CD4-positive, CD25-positive, alpha-beta regulatory T cell (primary cell): ENCODE measurements around the gene WHAMM. TPM values are rescaled to one million over a fixed set of nuclear protein-coding genes. Genes with fewer than 3 reads are reported as not detected.
"Not testable (repeated sequence)": the region's sequence is repeated elsewhere in the genome, so short reads cannot be mapped to it uniquely, and the experiment has no call there.

ENCODE experiments used
- ATAC-seq, 2 donors: fragments of 150-1000 bp; cut with Tn5 transposase; one replicate each; pipeline ENCODE4 v1.10.0; 2021; ENCODE audit warnings: low read depth in 2 of 2, moderate number of reproducible peaks in 2 of 2, moderate library complexity in 1 of 2
- DNase-seq, 3 donors: peaks; one replicate each; pipeline versions ENCODE4 v3.0.0 to v3.0.0-alpha.2; 2012 to 2022; ENCODE audit warnings: mixed read lengths in 1 of 3
- H3K27ac ChIP-seq: one replicate; pipeline ENCODE4 v1.7.0; 2013; ENCODE audit warnings: mild to moderate bottlenecking, low read length; ENCODE audit not compliant: insufficient read depth, poor library complexity, severe bottlenecking
- H3K27me3 ChIP-seq: one replicate; pipeline ENCODE4 v1.7.0; 2013; ENCODE audit warnings: low read length; ENCODE audit not compliant: control insufficient read depth, insufficient read depth
- H3K36me3 ChIP-seq: one replicate; pipeline ENCODE4 v1.7.0; 2013; ENCODE audit warnings: mild to moderate bottlenecking, low read length, moderate library complexity; ENCODE audit not compliant: control insufficient read depth, insufficient read depth
- H3K4me1 ChIP-seq: 2 replicates; pipeline ENCODE4 v1.7.0; 2013; ENCODE audit warnings: mild to moderate bottlenecking, low read length; ENCODE audit not compliant: insufficient read depth, control insufficient read depth, poor library complexity, severe bottlenecking
- H3K4me3 ChIP-seq: one replicate; pipeline ENCODE4 v1.7.0; 2013; ENCODE audit warnings: low read depth, mild to moderate bottlenecking, low read length, moderate library complexity
- H3K9me3 ChIP-seq, 2 experiments: 1 replicate in 1 of 2; 2 replicates in 1 of 2; pipeline ENCODE4 v1.7.0; 2013; ENCODE audit warnings: low read length in 2 of 2, mild to moderate bottlenecking in 1 of 2, moderate library complexity in 1 of 2; ENCODE audit not compliant: control insufficient read depth in 2 of 2
- H3K27ac Mint-ChIP-seq, 3 donors: one replicate each; pipeline ENCODE4 v1.8.0; 2020 to 2022; ENCODE audit warnings: mild to moderate bottlenecking in 3 of 3, mixed read lengths in 3 of 3, moderate library complexity in 2 of 3
- H3K27me3 Mint-ChIP-seq: one replicate; pipeline ENCODE4 v1.8.0; 2022; ENCODE audit warnings: mild to moderate bottlenecking, mixed read lengths
- H3K36me3 Mint-ChIP-seq: one replicate; pipeline ENCODE4 v1.8.0; 2020; ENCODE audit warnings: mixed read lengths
- H3K4me1 Mint-ChIP-seq, 4 donors: one replicate each; pipeline ENCODE4 v1.8.0; 2020 to 2022; ENCODE audit warnings: mixed read lengths in 4 of 4, mild to moderate bottlenecking in 1 of 4
- H3K4me3 Mint-ChIP-seq, 4 donors: one replicate each; pipeline ENCODE4 v1.8.0; 2020 to 2022; ENCODE audit warnings: mild to moderate bottlenecking in 4 of 4, mixed read lengths in 4 of 4, moderate library complexity in 3 of 4
- H3K9me3 Mint-ChIP-seq, 7 donors: one replicate each; pipeline ENCODE4 v1.8.0; 2020 to 2022; ENCODE audit warnings: mixed read lengths in 7 of 7, mild to moderate bottlenecking in 3 of 7, moderate library complexity in 2 of 7
- polyA plus RNA-seq, 4 donors: library from polyadenylated mRNA; unstranded; fragments of 300-500 nt; fragmentation: Illumina TruSeq; gene quantifications; one replicate each; pipeline ENCODE4 v1.2.3, GENCODE V29; 2021
- total RNA-seq: library from RNA; stranded (reverse); gene quantifications from one replicate; pipeline ENCODE4 v1.2.3, GENCODE V29; 2022

Gene WHAMM
- total RNA-seq: 66.4 TPM
- polyA plus RNA-seq: 1 to 10 TPM; 2.9 to 5.2 (median 3.5) TPM

GRCh38 chr15:82809308-82810060 lies at the start of gene WHAMM:
Gene WHAMM, plus strand, starts transcription at chr15:82809628. Its CDS starts 99 bp downstream, at chr15:82809727.
- no peaks in the 10 kb centered on the region for H3K9me3 ChIP-seq
- Mint-ChIP-seq H3K4me3 (peak within 1 kb of the TSS; percentile 92 to 98 (median 95)), H3K36me3 (peaks cover 11% of the 10 kb centered on the region), H3K27ac (peak within 1 kb of the TSS; percentile 91 to 92 (median 92)), H3K27me3 (peaks cover 10% of the 10 kb centered on the region), H3K9me3 (no peaks in the 10 kb centered on the region), H3K4me1 (peaks cover 15 to 41% (median 32%) of the 10 kb centered on the region in 4 donors)
- H3K36me3 ChIP-seq: peaks cover 18% of the 10 kb centered on the region
- DNase-seq (peak; percentile 94 to 97 (median 95)), ATAC-seq (peak; percentile 94 to 95)
- peaks cover 26% of the 10 kb centered on the region for H3K4me1 ChIP-seq
- peak within 1 kb of the TSS; percentile 97 for H3K4me3 ChIP-seq
- H3K27ac ChIP-seq: peak within 1 kb of the TSS; percentile 96
- H3K27me3 ChIP-seq: peaks cover 7% of the 10 kb centered on the region

- ATAC-seq (no peak), DNase-seq (no peak)
- H3K4me3 Mint-ChIP-seq: peak overlapping the region in 1 of 4 donors; percentile 44
- Histone ChIP-seq H3K36me3 (peaks cover 19% of the 10 kb centered on the region), H3K4me1 (no peaks in the 10 kb centered on the region), H3K27me3 (no peaks in the 10 kb centered on the region), H3K27ac (no peak overlapping the region), H3K9me3 (no peaks in the 10 kb centered on the region), H3K4me3 (no peak overlapping the region)
- H3K27ac Mint-ChIP-seq: no peak overlapping the region
- peaks cover 41% of the 10 kb centered on the region for H3K36me3 Mint-ChIP-seq
- H3K27me3 Mint-ChIP-seq: no peaks in the 10 kb centered on the region
- peaks cover 0 to 20% (median 9%) of the 10 kb centered on the region in 4 donors for H3K4me1 Mint-ChIP-seq
- H3K9me3 Mint-ChIP-seq: peaks cover 0 to 2% (median 0%) of the 10 kb centered on the region in 7 donors
Measured at GRCh38 chr15:82763361-82764116, 45.9 kb upstream of the WHAMM start.

- no peaks in the 10 kb centered on the region for H3K27me3 ChIP-seq
- peaks cover 0 to 16% (median 7%) of the 10 kb centered on the region in 4 donors for H3K4me1 Mint-ChIP-seq
- no peak overlapping the region for H3K4me3 ChIP-seq
- H3K36me3 ChIP-seq: peaks cover 13% of the 10 kb centered on the region
- no peak overlapping the region for H3K27ac Mint-ChIP-seq
- H3K9me3 Mint-ChIP-seq: peaks cover 0 to 2% (median 0%) of the 10 kb centered on the region in 7 donors
- peaks cover 40% of the 10 kb centered on the region for H3K36me3 Mint-ChIP-seq
- no peak overlapping the region for H3K27ac ChIP-seq
- H3K4me3 Mint-ChIP-seq: no peak overlapping the region
- H3K4me1 ChIP-seq: no peaks in the 10 kb centered on the region
- ATAC-seq: no peak
- H3K9me3 ChIP-seq: no peaks in the 10 kb centered on the region
- no peaks in the 10 kb centered on the region for H3K27me3 Mint-ChIP-seq
- DNase-seq: peak in 1 of 3 donors; percentile 60
Measured at GRCh38 chr15:82764117-82764490, 45.3 kb upstream of the WHAMM start.

GRCh38 chr15:82764740-82765139 lies 44.7 kb upstream of the WHAMM start:
- no peak overlapping the region for H3K27ac ChIP-seq
- Mint-ChIP-seq H3K4me1 (peaks cover 0 to 15% (median 6%) of the 10 kb centered on the region in 4 donors), H3K4me3 (no peak overlapping the region), H3K27ac (peak overlapping the region in 1 of 3 donors; percentile 48), H3K36me3 (peaks cover 42% of the 10 kb centered on the region), H3K9me3 (peaks cover 0 to 2% (median 0%) of the 10 kb centered on the region in 7 donors), H3K27me3 (no peaks in the 10 kb centered on the region)
- ATAC-seq (no peak), DNase-seq (no peak)
- H3K4me3 ChIP-seq: no peak overlapping the region
- H3K36me3 ChIP-seq: peaks cover 12% of the 10 kb centered on the region
- no peaks in the 10 kb centered on the region for H3K4me1 ChIP-seq
- H3K9me3 ChIP-seq: no peaks in the 10 kb centered on the region
- H3K27me3 ChIP-seq: no peaks in the 10 kb centered on the region

GRCh38 chr15:82766201-82766600 lies 43.2 kb upstream of the WHAMM start:
- peaks cover 12% of the 10 kb centered on the region for H3K36me3 ChIP-seq
- not testable (repeated sequence) for H3K27me3 Mint-ChIP-seq, H3K4me3 ChIP-seq, H3K27ac ChIP-seq, ATAC-seq, H3K9me3 Mint-ChIP-seq, H3K9me3 ChIP-seq, H3K27ac Mint-ChIP-seq, H3K4me3 Mint-ChIP-seq, H3K27me3 ChIP-seq, DNase-seq, H3K4me1 ChIP-seq
- Mint-ChIP-seq H3K4me1 (peaks cover 0 to 10% (median 4%) of the 10 kb centered on the region in 4 donors), H3K36me3 (peaks cover 38% of the 10 kb centered on the region)

- ATAC-seq (no peak), DNase-seq (no peak)
- no peaks in the 10 kb centered on the region for H3K27me3 Mint-ChIP-seq
- H3K27me3 ChIP-seq: no peaks in the 10 kb centered on the region
- H3K4me1 Mint-ChIP-seq: peaks cover 0 to 10% (median 4%) of the 10 kb centered on the region in 4 donors
- H3K9me3 ChIP-seq: no peaks in the 10 kb centered on the region
- H3K9me3 Mint-ChIP-seq: peaks cover 0 to 2% (median 0%) of the 10 kb centered on the region in 7 donors
- H3K36me3 ChIP-seq: peaks cover 9% of the 10 kb centered on the region
- no peak overlapping the region for H3K27ac ChIP-seq
- H3K36me3 Mint-ChIP-seq: peaks cover 36% of the 10 kb centered on the region
- no peaks in the 10 kb centered on the region for H3K4me1 ChIP-seq
- H3K4me3 ChIP-seq: no peak overlapping the region
- no peak overlapping the region for H3K27ac Mint-ChIP-seq
- H3K4me3 Mint-ChIP-seq: no peak overlapping the region
Measured at GRCh38 chr15:82767163-82767829, 42.1 kb upstream of the WHAMM start.

- H3K4me3 Mint-ChIP-seq: peak overlapping the region in 1 of 4 donors; percentile 12
- H3K27ac Mint-ChIP-seq: no peak overlapping the region
Measured at GRCh38 chr15:82768414-82769054, 40.9 kb upstream of the WHAMM start.

More at GRCh38 chr15:82768414-82769054, 40.9 kb upstream of the WHAMM start:
- Mint-ChIP-seq H3K36me3 (peaks cover 28% of the 10 kb centered on the region), H3K27me3 (no peaks in the 10 kb centered on the region), H3K9me3 (peaks cover 0 to 2% (median 0%) of the 10 kb centered on the region in 7 donors), H3K4me1 (peaks cover 0 to 7% (median 3%) of the 10 kb centered on the region in 4 donors)
- DNase-seq (no peak), ATAC-seq (no peak)
- Histone ChIP-seq H3K36me3 (peaks cover 5% of the 10 kb centered on the region), H3K4me3 (no peak overlapping the region), H3K27me3 (no peaks in the 10 kb centered on the region), H3K9me3 (no peaks in the 10 kb centered on the region), H3K27ac (no peak overlapping the region), H3K4me1 (no peaks in the 10 kb centered on the region)
